SK-N-DZ (cell line): ENCODE data around the gene OR2B6.

ENCODE experiments used
- DNase-seq: peaks from one replicate; pipeline ENCODE4 v3.0.0-alpha.2; 2015; ENCODE audit warnings: low spot score

The OR2B6 gene

GRCh38 chr6:28000351-28001045 is 43.5 kb downstream of the OR2B6 start:
- DNase-seq, result peak; percentile 42

GRCh38 chr6:28001351-28001750 is 44.3 kb downstream of the OR2B6 start:
- DNase-seq, result no peak

- no peak for DNase-seq
Measured at GRCh38 chr6:28001751-28002150, 44.7 kb downstream of the OR2B6 start.

GRCh38 chr6:28002161-28002560 is 45.1 kb downstream of the OR2B6 start:
- DNase-seq, result no peak

- no peak for DNase-seq
Measured at GRCh38 chr6:28003059-28003458, 46.0 kb downstream of the OR2B6 start.

- no peak for DNase-seq
Measured at GRCh38 chr6:28003661-28004060, 46.6 kb downstream of the OR2B6 start.

GRCh38 chr6:28004350-28005151 is 47.5 kb downstream of the OR2B6 start:
- no peak for DNase-seq

GRCh38 chr6:28005152-28005890 is 48.3 kb downstream of the OR2B6 start:
- DNase-seq, result no peak

GRCh38 chr6:28005975-28006374 is 48.9 kb downstream of the OR2B6 start:
- DNase-seq, result no peak
